ENCODE data around the gene ACTR6. TPM values are rescaled to one million over a fixed set of nuclear protein-coding genes. Genes with fewer than 3 reads are reported as not detected.

ACTR6 gene
- total and polyA plus RNA-seq, 2 donors (not counting 3 experiments of a cell fraction or from before 2014, with no cell fraction given), result 7.5 to 23.2 TPM

DNA sequence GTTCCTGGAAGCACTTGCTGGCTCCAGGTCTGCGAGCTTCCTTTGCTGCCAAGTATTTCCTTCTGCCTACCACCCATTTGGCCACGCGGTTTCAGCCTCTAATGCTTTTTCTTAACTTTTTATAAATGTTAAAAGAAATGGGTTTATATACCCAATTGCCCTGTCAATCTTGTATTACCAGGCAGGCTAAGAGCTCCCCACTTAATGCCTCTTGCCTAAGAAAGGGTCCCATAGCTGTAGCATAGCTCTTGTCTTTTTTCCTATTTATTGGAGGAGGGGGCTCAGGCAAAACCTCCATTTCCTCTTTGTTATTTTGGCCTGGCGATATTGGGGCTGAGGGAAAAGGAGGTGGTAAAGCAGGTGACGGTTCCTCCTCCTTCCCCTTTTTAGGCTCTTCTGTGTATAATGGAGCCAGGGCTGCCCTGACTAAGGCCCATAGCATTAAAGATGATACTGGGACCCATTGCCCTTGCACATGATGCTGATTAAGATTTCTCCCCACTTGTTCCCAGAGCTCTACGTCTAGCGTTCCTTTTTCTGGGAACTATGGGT lies 36.4 kb upstream of the ACTR6 start:
- ChIA-PET CTCF (interaction anchor here (0.6 to 2.6 kb wide), 7 partner anchors 8 to 240 kb away, joined by 3 to 26 read pairs (median 3); no protein-coding TSS in a partner anchor), POLR2A (no interaction called here)
- dilution Hi-C loops (cut with MboI; ENCODE audit: extremely low pct_ligation_motif_present, low sequenced_read_pairs), result no loop called here
- peak overlapping the region in 1 of 3 experiments; percentile 0 for H3K4me3 ChIP-seq (replicated peaks in 1 of 3; ENCODE audit: insufficient read depth in 1 of 3, low read depth in 1 of 3, low read length in 3 of 3)
- H3K9ac ChIP-seq (replicated peaks; ENCODE audit: extremely low read depth, insufficient read depth, low read length), result no peak overlapping the region
- peaks cover 0 to 2% of the 10 kb centered on the region in 2 experiments for H3K27me3 ChIP-seq (ENCODE audit: control insufficient read depth in 2 of 2, insufficient read depth in 2 of 2, low read length in 2 of 2)
- H3K27ac ChIP-seq (ENCODE audit: insufficient read depth, low read depth, low read length), result no peak overlapping the region
- TF ChIP-seq, protein P1, sequence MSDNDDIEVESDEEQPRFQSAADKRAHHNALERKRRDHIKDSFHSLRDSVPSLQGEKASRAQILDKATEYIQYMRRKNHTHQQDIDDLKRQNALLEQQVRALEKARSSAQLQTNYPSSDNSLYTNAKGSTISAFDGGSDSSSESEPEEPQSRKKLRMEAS (IDR thresholded peaks at IDR 0.05; ENCODE audit: insufficient read depth, insufficient read length), result no peak
- TF ChIP-seq POLR2A (IDR thresholded peaks at IDR 0.05; ENCODE audit: low read depth, low read length) (no peak), JUN (IDR thresholded peaks at IDR 0.05; ENCODE audit: borderline replicate concordance, insufficient read depth, insufficient read length, low read depth) (no peak), EZH2 (IDR thresholded peaks at IDR 0.05; ENCODE audit: borderline replicate concordance, low read depth, low read length, severe bottlenecking) (no peak), POLR2AphosphoS5 (IDR thresholded peaks at IDR 0.05; ENCODE audit: insufficient read depth, low read depth, low read length) (no peak), MYC (IDR thresholded peaks at IDR 0.05; ENCODE audit: low read depth, low read length) (no peak), GATA2 (IDR thresholded peaks at IDR 0.05; ENCODE audit: insufficient read depth, insufficient read length, low read depth, low read length) (no peak), FOS (IDR thresholded peaks at IDR 0.05; ENCODE audit: borderline replicate concordance, insufficient read depth, low read length) (no peak)
- TF ChIP-seq, protein P2, sequence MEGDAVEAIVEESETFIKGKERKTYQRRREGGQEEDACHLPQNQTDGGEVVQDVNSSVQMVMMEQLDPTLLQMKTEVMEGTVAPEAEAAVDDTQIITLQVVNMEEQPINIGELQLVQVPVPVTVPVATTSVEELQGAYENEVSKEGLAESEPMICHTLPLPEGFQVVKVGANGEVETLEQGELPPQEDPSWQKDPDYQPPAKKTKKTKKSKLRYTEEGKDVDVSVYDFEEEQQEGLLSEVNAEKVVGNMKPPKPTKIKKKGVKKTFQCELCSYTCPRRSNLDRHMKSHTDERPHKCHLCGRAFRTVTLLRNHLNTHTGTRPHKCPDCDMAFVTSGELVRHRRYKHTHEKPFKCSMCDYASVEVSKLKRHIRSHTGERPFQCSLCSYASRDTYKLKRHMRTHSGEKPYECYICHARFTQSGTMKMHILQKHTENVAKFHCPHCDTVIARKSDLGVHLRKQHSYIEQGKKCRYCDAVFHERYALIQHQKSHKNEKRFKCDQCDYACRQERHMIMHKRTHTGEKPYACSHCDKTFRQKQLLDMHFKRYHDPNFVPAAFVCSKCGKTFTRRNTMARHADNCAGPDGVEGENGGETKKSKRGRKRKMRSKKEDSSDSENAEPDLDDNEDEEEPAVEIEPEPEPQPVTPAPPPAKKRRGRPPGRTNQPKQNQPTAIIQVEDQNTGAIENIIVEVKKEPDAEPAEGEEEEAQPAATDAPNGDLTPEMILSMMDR (IDR thresholded peaks at IDR 0.05; ENCODE audit: extremely low read depth in 1 of 2, insufficient read depth in 1 of 2, low read depth in 1 of 2, low read length in 2 of 2), result no peak
- no peak for FAIRE-seq
- no peaks in the 10 kb centered on the region for H3K9me1 ChIP-seq (replicated peaks; ENCODE audit: control insufficient read depth, extremely low read depth, insufficient read depth, low read length)
- H2AFZ ChIP-seq (ENCODE audit: low read depth, low read length), result peak overlapping the region; percentile 51
- H3K79me2 ChIP-seq (ENCODE audit: control insufficient read depth, insufficient read depth, low read length), result no peaks in the 10 kb centered on the region
- no TSS peak for BruUV-seq (replicated peaks)
- no peaks in the 10 kb centered on the region for H3K36me3 ChIP-seq (ENCODE audit: control insufficient read depth in 2 of 2, extremely low read depth in 1 of 2, insufficient read depth in 2 of 2, low read length in 2 of 2)
- no peaks in the 10 kb centered on the region for H4K20me1 ChIP-seq (replicated peaks; ENCODE audit: control insufficient read depth, extremely low read depth, insufficient read depth, low read length)
- DNase-seq (ENCODE audit: low read depth, low spot score), result no peak
- intact Hi-C loops (cut with micrococcal nuclease), result no loop called here
- H3K9me3 ChIP-seq (replicated peaks; ENCODE audit: control insufficient read depth, insufficient read depth, low read length), result no peaks in the 10 kb centered on the region
- no peaks in the 10 kb centered on the region for H3K4me1 ChIP-seq (ENCODE audit: control insufficient read depth, extremely low read depth, insufficient read depth, low read length)
- H3K4me2 ChIP-seq (ENCODE audit: insufficient read depth, low read length), result no peak overlapping the region

Data from endothelial cell of umbilical vein (primary cell).